ENCODE measurements around the gene PTPRF. TPM values are rescaled to one million over a fixed set of nuclear protein-coding genes. Genes with fewer than 3 reads are reported as not detected.
A peak's percentile ranks its signal among the peaks of the same experiment; 100 is the strongest.

PTPRF gene
- total RNA-seq, 3 donors from 2014 or later, result 0.86 to 0.95 (median 0.92) TPM

DNA sequence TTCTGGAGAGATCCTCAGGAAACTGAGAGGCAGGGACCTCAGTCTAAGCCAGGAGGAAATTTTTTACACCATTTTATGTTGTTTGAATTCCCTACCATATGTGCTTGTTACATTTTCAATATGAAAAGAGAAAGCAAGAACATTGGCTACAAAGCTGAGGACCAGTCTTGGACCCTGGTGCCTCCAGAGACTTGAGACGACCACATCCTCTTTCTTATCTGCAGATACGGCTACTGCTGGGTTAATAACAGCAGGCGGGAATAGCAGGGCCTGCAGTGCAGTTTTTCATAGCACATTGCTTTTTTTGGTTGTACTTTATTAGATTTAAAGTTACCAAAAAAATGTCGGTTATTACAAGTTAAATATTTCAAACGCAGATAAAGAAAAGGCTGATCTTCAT lies 123.2 kb downstream of the PTPRF start:
- Mint-ChIP-seq H3K4me1 (ENCODE audit: low read depth) (peaks cover 29% of the 10 kb centered on the region), H3K36me3 (ENCODE audit: insufficient read depth) (peaks cover 21% of the 10 kb centered on the region), H3K9me3 (no peaks in the 10 kb centered on the region), H3K4me3 (no peak overlapping the region), H3K27me3 (ENCODE audit: low read depth) (no peaks in the 10 kb centered on the region)
- DNase-seq (no peak), ATAC-seq (no peak)

DNA sequence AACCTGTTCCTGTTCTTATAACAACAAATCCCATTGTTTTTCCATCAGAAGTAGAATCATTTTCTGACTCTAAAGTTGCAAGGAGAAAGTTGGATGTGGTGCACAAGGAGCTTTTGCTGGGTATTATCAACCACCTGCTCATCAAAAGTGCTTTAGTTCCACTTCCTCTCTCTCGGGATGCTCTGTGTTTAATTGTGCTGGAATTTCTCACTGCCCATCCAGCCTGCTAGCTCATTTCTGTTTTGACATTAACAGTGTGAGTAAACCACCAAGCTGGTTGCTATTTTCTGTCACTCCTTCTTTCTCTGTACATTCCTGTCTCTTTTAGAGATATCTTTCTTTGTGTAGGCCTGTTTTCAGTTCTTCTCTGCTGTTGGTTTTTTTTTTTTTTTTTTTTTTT lies 125.3 kb downstream of the PTPRF start:
- no peak for ATAC-seq
- Mint-ChIP-seq H3K36me3 (ENCODE audit: insufficient read depth) (peaks cover 32% of the 10 kb centered on the region), H3K27me3 (ENCODE audit: low read depth) (no peaks in the 10 kb centered on the region), H3K4me1 (ENCODE audit: low read depth) (peaks cover 26% of the 10 kb centered on the region), H3K9me3 (no peaks in the 10 kb centered on the region), H3K4me3 (no peak overlapping the region)
- no peak for DNase-seq

GRCh38 chr1:43659212-43660166 lies 128.8 kb downstream of the PTPRF start:
- H3K9me3 Mint-ChIP-seq, result no peaks in the 10 kb centered on the region
- DNase-seq, result no peak
- no peak for ATAC-seq
- H3K27me3 Mint-ChIP-seq (ENCODE audit: low read depth), result no peaks in the 10 kb centered on the region
- peaks cover 10% of the 10 kb centered on the region for H3K4me1 Mint-ChIP-seq (ENCODE audit: low read depth)
- H3K36me3 Mint-ChIP-seq (ENCODE audit: insufficient read depth), result peaks cover 40% of the 10 kb centered on the region
- no peak overlapping the region for H3K4me3 Mint-ChIP-seq

DNA sequence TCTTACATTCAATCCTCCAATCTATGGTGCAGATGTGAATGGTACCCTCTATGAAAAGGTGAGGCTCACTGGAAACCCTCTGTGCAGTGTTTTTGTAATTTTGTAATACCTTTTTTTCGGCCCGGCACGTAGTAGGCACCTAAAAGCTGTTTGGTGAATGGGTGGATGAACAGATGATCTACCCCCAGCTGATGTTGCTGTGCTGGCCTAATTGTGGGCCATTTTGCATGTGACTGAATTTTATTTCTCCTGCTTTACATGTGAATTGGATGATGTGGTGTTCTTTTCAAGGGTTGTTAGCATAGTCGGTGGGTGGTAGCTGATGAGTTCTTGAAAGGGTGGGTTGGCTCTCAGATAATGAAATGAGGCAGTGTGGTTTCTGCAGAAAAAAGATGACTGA lies 129.7 kb downstream of the PTPRF start:
- Mint-ChIP-seq H3K9me3 (no peaks in the 10 kb centered on the region), H3K27me3 (ENCODE audit: low read depth) (no peaks in the 10 kb centered on the region), H3K4me3 (no peak overlapping the region), H3K36me3 (ENCODE audit: insufficient read depth) (peaks cover 43% of the 10 kb centered on the region), H3K4me1 (ENCODE audit: low read depth) (peaks cover 10% of the 10 kb centered on the region)
- no peak for DNase-seq
- ATAC-seq, result no peak

DNA sequence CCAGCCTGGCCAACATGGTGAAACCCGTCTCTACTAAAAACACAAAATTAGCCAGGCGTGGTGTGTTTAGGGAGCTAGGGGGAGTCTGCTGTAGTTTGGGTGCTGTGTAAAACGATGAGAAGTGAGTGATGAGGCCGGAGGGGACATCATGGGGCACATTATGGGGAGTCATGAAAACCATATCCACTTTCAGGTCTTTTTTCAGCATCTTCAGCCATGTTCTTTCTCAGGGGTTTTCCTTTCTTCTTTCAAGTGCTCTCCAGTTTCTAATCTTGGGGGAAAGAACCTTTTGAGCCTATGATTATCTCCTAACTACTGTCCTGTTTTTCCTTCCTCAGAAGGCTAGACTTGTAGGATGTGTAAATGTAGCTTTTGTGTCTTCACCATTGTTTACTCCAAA lies 133.7 kb downstream of the PTPRF start:
- ATAC-seq, result peak in 1 of 2 donors; percentile 30
- no peaks in the 10 kb centered on the region for H3K27me3 Mint-ChIP-seq (ENCODE audit: low read depth)
- H3K36me3 Mint-ChIP-seq (ENCODE audit: insufficient read depth), result peaks cover 65% of the 10 kb centered on the region

DNA sequence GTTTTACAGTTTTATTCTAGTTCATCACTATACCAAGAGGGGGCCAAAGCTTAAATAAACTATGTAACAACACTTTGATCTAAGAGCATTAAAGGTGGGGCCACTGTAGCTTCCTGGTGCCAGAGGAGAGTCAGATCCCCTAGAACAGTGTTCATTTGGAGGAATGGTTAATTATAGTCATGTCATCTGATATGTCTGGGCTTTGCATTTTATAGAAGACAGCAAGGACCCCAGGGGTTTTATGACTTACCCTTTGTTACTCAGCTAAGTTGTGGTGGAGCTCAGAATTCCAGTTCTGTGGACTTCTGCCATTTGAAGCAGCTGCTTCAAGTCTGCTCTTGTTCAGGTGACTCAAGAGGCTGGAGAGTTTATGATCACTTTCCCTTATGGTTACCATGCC lies 135.9 kb downstream of the PTPRF start:
- H3K36me3 Mint-ChIP-seq (ENCODE audit: insufficient read depth), result peaks cover 67% of the 10 kb centered on the region

More for the DNA sequence above, 133.7 kb downstream of the PTPRF start:
- H3K9me3 Mint-ChIP-seq, result no peaks in the 10 kb centered on the region
- H3K4me1 Mint-ChIP-seq (ENCODE audit: low read depth), result peaks cover 12% of the 10 kb centered on the region
- no peak overlapping the region for H3K4me3 Mint-ChIP-seq
- no peak for DNase-seq

DNA sequence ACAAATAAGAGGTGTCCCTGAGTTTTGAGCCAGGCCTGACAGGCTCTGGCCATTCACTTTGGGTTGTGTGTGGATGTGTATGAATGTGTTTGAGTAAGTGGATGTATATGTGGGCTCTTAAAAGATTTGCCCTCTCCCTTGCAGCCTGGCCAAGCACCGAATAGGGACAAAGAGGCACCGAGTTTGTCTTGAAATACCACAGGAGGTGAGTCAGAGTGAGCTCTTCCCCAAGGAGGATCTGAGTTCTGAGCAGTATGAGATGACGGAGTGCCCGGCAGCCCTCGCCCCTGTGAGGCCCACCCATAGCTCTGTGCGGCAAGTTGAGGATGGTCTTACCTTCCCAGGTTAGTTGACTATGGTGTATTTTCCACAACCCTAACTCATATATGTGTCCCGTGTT lies 138.3 kb downstream of the PTPRF start:
- H3K36me3 Mint-ChIP-seq (ENCODE audit: insufficient read depth), result peaks cover 71% of the 10 kb centered on the region
- DNase-seq (no peak), ATAC-seq (no peak)
- no peaks in the 10 kb centered on the region for H3K9me3 Mint-ChIP-seq
- H3K27me3 Mint-ChIP-seq (ENCODE audit: low read depth), result no peaks in the 10 kb centered on the region
- peaks cover 7% of the 10 kb centered on the region for H3K4me1 Mint-ChIP-seq (ENCODE audit: low read depth)
- H3K4me3 Mint-ChIP-seq, result no peak overlapping the region

More for the DNA sequence above, 135.9 kb downstream of the PTPRF start:
- Mint-ChIP-seq H3K4me1 (ENCODE audit: low read depth) (peaks cover 8% of the 10 kb centered on the region), H3K4me3 (no peak overlapping the region), H3K9me3 (no peaks in the 10 kb centered on the region), H3K27me3 (ENCODE audit: low read depth) (no peaks in the 10 kb centered on the region)
- no peak for ATAC-seq
- no peak for DNase-seq

- Mint-ChIP-seq H3K9me3 (no peaks in the 10 kb centered on the region), H3K4me1 (ENCODE audit: low read depth) (peaks cover 3% of the 10 kb centered on the region), H3K4me3 (no peak overlapping the region), H3K36me3 (ENCODE audit: insufficient read depth) (peaks cover 64% of the 10 kb centered on the region), H3K27me3 (ENCODE audit: low read depth) (no peaks in the 10 kb centered on the region)
- DNase-seq, result no peak
- no peak for ATAC-seq
Observed at GRCh38 chr1:43669878-43670277, 139.2 kb downstream of the PTPRF start.

- DNase-seq, result no peak
- peaks cover 62% of the 10 kb centered on the region for H3K36me3 Mint-ChIP-seq (ENCODE audit: insufficient read depth)
- H3K4me1 Mint-ChIP-seq (ENCODE audit: low read depth), result peaks cover 4% of the 10 kb centered on the region
- H3K27me3 Mint-ChIP-seq (ENCODE audit: low read depth), result no peaks in the 10 kb centered on the region
- ATAC-seq, result no peak
- no peak overlapping the region for H3K4me3 Mint-ChIP-seq
- H3K9me3 Mint-ChIP-seq, result no peaks in the 10 kb centered on the region
Observed at GRCh38 chr1:43671193-43671592, 140.5 kb downstream of the PTPRF start.

DNA sequence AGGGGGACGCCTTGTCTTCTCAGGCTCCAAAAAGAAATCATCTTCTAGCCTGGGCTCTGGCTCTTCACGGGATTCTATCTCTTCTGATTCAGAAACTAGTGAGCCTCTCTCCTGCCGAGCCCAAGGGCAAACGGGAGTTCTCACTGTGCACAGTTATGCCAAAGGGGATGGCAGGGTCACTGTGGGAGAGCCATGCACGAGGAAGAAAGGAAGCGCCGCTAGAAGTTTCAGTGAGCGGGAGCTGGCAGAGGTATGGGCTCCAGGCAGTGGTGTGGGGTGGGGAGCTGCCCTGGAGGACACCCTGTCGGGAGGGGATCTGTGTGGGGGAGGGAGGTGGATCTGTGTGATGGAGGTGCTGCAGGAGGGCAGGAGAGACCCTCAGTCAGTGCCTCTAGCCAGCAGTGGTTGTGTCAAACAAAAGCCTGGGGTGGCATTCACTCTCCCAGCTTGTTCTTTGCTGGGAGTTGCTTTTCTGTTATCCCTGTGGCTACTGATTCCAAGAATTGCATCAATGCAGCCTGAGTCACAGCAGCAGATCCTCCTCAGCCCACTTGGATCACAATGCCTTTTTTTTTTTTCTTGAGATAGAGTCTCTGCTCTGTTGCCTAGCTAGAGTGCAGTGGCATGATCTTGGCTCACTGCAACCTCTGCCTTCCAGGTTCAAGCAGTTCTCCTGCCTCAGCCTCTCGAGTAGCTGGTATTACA lies 141.1 kb downstream of the PTPRF start:
- DNase-seq (no peak), ATAC-seq (no peak)
- Mint-ChIP-seq H3K27me3 (ENCODE audit: low read depth) (no peaks in the 10 kb centered on the region), H3K36me3 (ENCODE audit: insufficient read depth) (peaks cover 56% of the 10 kb centered on the region), H3K4me3 (no peak overlapping the region), H3K4me1 (ENCODE audit: low read depth) (peaks cover 4% of the 10 kb centered on the region), H3K9me3 (no peaks in the 10 kb centered on the region)

- H3K4me3 Mint-ChIP-seq, result no peak overlapping the region
- H3K36me3 Mint-ChIP-seq (ENCODE audit: insufficient read depth), result peaks cover 55% of the 10 kb centered on the region
- H3K4me1 Mint-ChIP-seq (ENCODE audit: low read depth), result peaks cover 4% of the 10 kb centered on the region
- no peaks in the 10 kb centered on the region for H3K27me3 Mint-ChIP-seq (ENCODE audit: low read depth)
- ATAC-seq (no peak), DNase-seq (no peak)
- no peaks in the 10 kb centered on the region for H3K9me3 Mint-ChIP-seq
Observed at GRCh38 chr1:43673261-43673660, 142.6 kb downstream of the PTPRF start.

Other genes with a start within 250 kb of the PTPRF start
- gene C1orf210, start 245.3 kb upstream of the PTPRF start, total RNA-seq, result not detected
- gene TIE1, start 229.9 kb upstream of the PTPRF start, total RNA-seq, result under 1 TPM; 0.18 to 0.27 (median 0.24) TPM
- not detected for gene MPL, start 193.1 kb upstream of the PTPRF start, total RNA-seq
- 10 to 100 TPM; 47.3 to 70.1 (median 60.3) TPM for gene CDC20, start 171.9 kb upstream of the PTPRF start, total RNA-seq
- 10 to 100 TPM; 91.4 to 99.8 (median 92.8) TPM for gene ELOVL1, start 162.9 kb upstream of the PTPRF start, total RNA-seq
- gene MED8, start 141.1 kb upstream of the PTPRF start, total RNA-seq, result 10 to 100 TPM; 49.8 to 59.1 (median 50.4) TPM
- gene SZT2, start 141.0 kb upstream of the PTPRF start, total RNA-seq, result 10 to 100 TPM; 37.1 to 44.2 (median 39.5) TPM
- gene HYI, start 77.0 kb upstream of the PTPRF start, total RNA-seq, result 1 to 10 TPM; 4.2 to 5.8 (median 4.7) TPM
- 10 to 100 TPM; 17.9 to 30.8 (median 27.5) TPM for gene KDM4A, start 119.3 kb downstream of the PTPRF start, total RNA-seq
- gene ST3GAL3, start 176.7 kb downstream of the PTPRF start, total RNA-seq, result 1 to 10 TPM; 5.7 to 6.6 (median 6.3) TPM